Gastrocnemius medialis (tissue), 4 donors: ENCODE data around the gene ORAI2. TPM values are rescaled to one million over a fixed set of nuclear protein-coding genes. Genes with fewer than 3 reads are reported as not detected.
"Not testable (repeated sequence)": the region's sequence is repeated elsewhere in the genome, so short reads cannot be mapped to it uniquely, and the experiment has no call there.

Experiments used
- ATAC-seq, 2 donors: fragments of 150-250 bp; one replicate each; pipeline ENCODE4 v1.9.1; 2016
- DNase-seq, 2 donors: peaks; one replicate each; pipeline ENCODE4 v3.0.0-alpha.2; 2019
- H3K27ac ChIP-seq, 4 donors: fragments of 200-600 bp; sonication (generic); 1 replicate in 1 of 4; 2 replicates in 3 of 4; pipeline ENCODE4 v1.5.1; 2016 to 2018; ENCODE audit warnings: mild to moderate bottlenecking in 2 of 4, moderate library complexity in 1 of 4
- H3K27me3 ChIP-seq, 3 donors: fragments of 200-600 bp; sonication (generic) in 2 of 3; 1 replicate in 1 of 3; 2 replicates in 2 of 3; pipeline versions ENCODE4 v1.5.1 to v1.6.0; 2016 to 2019; ENCODE audit warnings: mild to moderate bottlenecking in 1 of 3, moderate library complexity in 1 of 3
- H3K36me3 ChIP-seq, 2 donors: fragments of 200-600 bp; sonication (generic) in 1 of 2; one replicate each; pipeline ENCODE4 v1.5.1; 2017 to 2018
- H3K4me1 ChIP-seq, 2 donors: fragments of 200-600 bp; sonication (generic) in 1 of 2; one replicate each; pipeline ENCODE4 v1.5.1; 2016 to 2017; ENCODE audit warnings: mild to moderate bottlenecking in 2 of 2
- H3K4me3 ChIP-seq, 4 donors: fragments of 200-600 bp; sonication (generic) in 3 of 4; 1 replicate in 1 of 4; 2 replicates in 3 of 4; pipeline ENCODE4 v1.5.1; 2016 to 2019; ENCODE audit warnings: mild to moderate bottlenecking in 2 of 4
- H3K9me3 ChIP-seq, 3 donors: fragments of 200-600 bp; sonication (generic) in 2 of 3; 1 replicate in 1 of 3; 2 replicates in 2 of 3; pipeline ENCODE4 v1.5.1; 2016 to 2019
- POLR2A ChIP-seq, 2 donors: fragments of 450-650 bp; IDR thresholded peaks; one replicate each; pipeline ENCODE4 v1.6.1; 2017; ENCODE audit warnings: antibody characterized with exemption in 2 of 2, mild to moderate bottlenecking in 2 of 2, moderate library complexity in 2 of 2
- in situ Hi-C, 4 donors: fragments of 200-750 bp; cut with MboI; loops; one replicate each; pipeline versions ENCODE4 v1.15.0 to v1.8.0; 2017; ENCODE audit warnings: low sequenced_read_pairs in 4 of 4
- intact Hi-C: fragments of 100-400 bp; cut with DNase I; formaldehyde crosslinking; loops from one replicate; pipeline ENCODE4 v1.15.1; 2023; ENCODE audit warnings: low total_unique reads
- total RNA-seq, 4 donors: library from RNA; depleted of rRNA; stranded (reverse); fragments of >200 nt; gene quantifications; one replicate each; pipeline versions ENCODE4 v1.1.0 to v1.2.3, GENCODE V29; 2016
- TF ChIP-seq, protein P1 (sequence below), 5 experiments: fragments of 450-650 bp in 3 of 5; fragments of 200-600 bp in 2 of 5; sonication (generic) in 2 of 5; IDR thresholded peaks in 4 of 5; conservative IDR thresholded peaks in 1 of 5; 1 replicate in 4 of 5; 2 replicates in 1 of 5; pipeline ENCODE4 v1.5.1; 2016 to 2019; ENCODE audit warnings: antibody characterized with exemption in 5 of 5, mild to moderate bottlenecking in 3 of 5, moderate library complexity in 3 of 5

Gene ORAI2
- total RNA-seq, 4 donors from 2014 or later, result 1.8 to 4.1 (median 2.3) TPM

DNA sequence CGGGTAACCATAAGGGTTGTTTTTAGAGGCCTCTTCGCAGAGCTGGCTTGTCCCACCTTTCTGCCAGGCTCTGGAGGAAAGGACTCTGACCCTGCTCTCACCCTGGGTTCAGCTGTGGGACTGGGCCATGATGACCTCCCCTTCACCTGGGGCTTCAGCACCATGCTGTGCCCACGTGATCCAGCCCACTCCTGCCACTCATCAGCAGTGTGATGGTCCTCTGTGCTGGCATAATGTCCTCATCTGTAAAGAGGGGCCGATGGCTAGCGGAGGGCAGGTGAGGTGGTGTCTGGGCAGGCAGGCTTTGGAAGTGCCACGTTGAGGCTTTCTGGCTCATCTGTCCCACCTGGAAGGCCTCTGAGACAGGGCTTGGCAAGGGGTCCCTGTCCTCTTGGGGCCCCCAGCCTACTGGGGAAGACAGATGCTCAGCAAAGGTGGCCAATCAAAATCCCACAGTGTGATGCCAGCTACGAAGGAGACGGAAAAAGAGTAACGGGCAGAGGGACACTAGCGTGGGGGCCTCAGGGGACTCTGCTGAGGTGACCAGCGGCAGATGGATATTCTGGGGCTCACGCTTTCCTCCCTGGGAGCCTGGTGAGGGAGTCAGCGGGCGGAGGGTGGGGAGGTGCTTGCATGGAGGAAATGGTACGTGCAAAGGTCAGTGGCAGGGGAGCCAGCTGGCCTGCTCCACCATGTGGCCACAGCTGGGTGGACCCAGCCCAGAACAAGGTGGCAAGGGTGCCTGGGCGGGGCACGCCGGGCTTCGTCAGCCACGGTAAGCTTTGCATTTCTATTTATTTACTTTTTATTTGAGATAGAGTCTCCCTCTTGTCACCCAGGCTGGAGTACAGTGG lies 36.8 kb downstream of the ORAI2 start:
- intact Hi-C loops, result no loop called here
- Histone ChIP-seq H3K36me3 (peaks cover 0 to 16% of the 10 kb centered on the region in 2 donors), H3K27me3 (no peaks in the 10 kb centered on the region), H3K9me3 (no peaks in the 10 kb centered on the region), H3K4me1 (peaks cover 4 to 21% of the 10 kb centered on the region in 2 donors), H3K4me3 (no peak overlapping the region), H3K27ac (no peak overlapping the region)
- DNase-seq (peak; percentile 6 to 50), ATAC-seq (peak in 1 of 2 donors; percentile 24)
- TF ChIP-seq, protein P1, sequence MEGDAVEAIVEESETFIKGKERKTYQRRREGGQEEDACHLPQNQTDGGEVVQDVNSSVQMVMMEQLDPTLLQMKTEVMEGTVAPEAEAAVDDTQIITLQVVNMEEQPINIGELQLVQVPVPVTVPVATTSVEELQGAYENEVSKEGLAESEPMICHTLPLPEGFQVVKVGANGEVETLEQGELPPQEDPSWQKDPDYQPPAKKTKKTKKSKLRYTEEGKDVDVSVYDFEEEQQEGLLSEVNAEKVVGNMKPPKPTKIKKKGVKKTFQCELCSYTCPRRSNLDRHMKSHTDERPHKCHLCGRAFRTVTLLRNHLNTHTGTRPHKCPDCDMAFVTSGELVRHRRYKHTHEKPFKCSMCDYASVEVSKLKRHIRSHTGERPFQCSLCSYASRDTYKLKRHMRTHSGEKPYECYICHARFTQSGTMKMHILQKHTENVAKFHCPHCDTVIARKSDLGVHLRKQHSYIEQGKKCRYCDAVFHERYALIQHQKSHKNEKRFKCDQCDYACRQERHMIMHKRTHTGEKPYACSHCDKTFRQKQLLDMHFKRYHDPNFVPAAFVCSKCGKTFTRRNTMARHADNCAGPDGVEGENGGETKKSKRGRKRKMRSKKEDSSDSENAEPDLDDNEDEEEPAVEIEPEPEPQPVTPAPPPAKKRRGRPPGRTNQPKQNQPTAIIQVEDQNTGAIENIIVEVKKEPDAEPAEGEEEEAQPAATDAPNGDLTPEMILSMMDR (IDR thresholded peaks at IDR 0.05 in 4 of 5, conservative IDR thresholded peaks at IDR 0.05 in 1 of 5), result no peak
- TF ChIP-seq POLR2A (IDR thresholded peaks at IDR 0.05), result no peak
- in situ Hi-C loops, result loop anchor here in 1 of 4 donors (10.0 kb wide), 1 partner anchor 65 kb away; no protein-coding TSS in a partner anchor

DNA sequence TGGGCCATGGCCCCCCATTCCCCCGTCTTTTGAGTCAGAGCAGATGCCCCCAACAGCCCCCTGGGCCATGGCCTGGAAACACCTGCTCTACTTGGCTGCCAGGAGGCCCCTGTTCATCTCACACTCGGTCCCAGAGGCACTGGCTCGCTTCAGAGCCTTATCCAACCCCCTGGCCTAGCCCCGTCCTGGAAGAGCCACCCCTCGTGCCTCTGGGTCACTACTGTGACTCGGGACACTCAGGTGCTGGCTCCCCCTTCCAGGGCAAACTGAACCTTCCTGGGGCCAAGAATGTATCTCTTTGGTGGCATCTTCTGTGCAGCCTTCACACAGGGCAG lies 38.4 kb downstream of the ORAI2 start:
- intact Hi-C loops, result no loop called here
- Histone ChIP-seq H3K9me3 (no peaks in the 10 kb centered on the region), H3K4me1 (peaks cover 0 to 11% of the 10 kb centered on the region in 2 donors), H3K36me3 (peaks cover 0 to 20% of the 10 kb centered on the region in 2 donors), H3K27me3 (no peaks in the 10 kb centered on the region), H3K27ac (peak overlapping the region in 1 of 4 donors; percentile 9), H3K4me3 (no peak overlapping the region)
- TF ChIP-seq POLR2A (IDR thresholded peaks at IDR 0.05), result no peak
- TF ChIP-seq, protein P1 (IDR thresholded peaks at IDR 0.05 in 4 of 5, conservative IDR thresholded peaks at IDR 0.05 in 1 of 5), result no peak
- ATAC-seq (no peak), DNase-seq (no peak)
- in situ Hi-C loops, result no loop called here

DNA sequence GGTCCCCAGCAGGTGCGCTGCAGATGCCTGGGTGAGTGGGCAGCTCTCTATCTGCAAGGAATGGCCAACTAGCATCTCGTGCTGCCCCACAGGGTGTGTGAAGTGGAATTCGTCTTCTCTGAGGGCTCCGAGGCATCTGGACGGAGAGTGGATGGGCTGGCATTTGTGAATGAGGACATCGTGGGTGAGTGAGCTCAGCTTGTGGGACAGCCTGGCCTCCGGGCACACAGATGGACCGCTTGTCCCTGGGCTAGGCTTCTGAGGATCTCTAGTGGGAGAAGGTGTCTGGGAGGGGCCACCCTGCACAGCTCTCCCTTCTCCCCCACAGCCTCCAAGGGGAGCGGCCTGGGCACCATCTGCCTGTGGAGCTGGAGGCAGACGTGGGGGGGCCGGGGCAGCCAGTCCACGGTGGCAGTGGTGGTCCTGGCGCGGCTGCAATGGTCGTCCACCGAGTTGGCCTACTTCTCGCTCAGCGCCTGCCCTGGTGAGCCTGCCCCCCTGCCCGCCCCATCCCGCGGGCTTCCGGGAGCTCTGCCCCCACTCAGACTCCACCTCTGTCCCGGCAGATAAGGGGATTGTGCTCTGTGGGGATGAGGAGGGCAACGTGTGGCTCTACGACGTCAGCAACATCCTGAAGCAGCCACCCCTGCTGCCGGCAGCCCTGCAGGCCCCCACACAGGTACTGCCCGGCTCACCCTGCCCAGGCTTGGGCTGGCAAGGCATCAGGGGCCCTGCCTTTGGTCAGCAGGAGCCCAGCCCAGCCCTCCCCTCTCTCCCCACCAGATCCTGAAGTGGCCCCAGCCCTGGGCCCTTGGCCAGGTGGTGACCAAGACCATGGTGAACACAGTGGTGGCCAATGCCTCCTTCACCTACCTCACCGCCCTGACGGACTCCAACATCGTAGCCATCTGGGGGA lies 39.0 kb downstream of the ORAI2 start:
- intact Hi-C loops (no loop called here), in situ Hi-C loops (no loop called here)
- ATAC-seq (no peak), DNase-seq (peak; percentile 1 to 15)
- TF ChIP-seq, protein P1 (IDR thresholded peaks at IDR 0.05 in 4 of 5, conservative IDR thresholded peaks at IDR 0.05 in 1 of 5), result no peak
- no peak for TF ChIP-seq POLR2A (IDR thresholded peaks at IDR 0.05)
- no peak overlapping the region for H3K4me3 ChIP-seq
- H3K9me3 ChIP-seq, result no peaks in the 10 kb centered on the region
- no peaks in the 10 kb centered on the region for H3K27me3 ChIP-seq
- peaks cover 0 to 11% of the 10 kb centered on the region in 2 donors for H3K4me1 ChIP-seq
- peaks cover 0 to 20% of the 10 kb centered on the region in 2 donors for H3K36me3 ChIP-seq
- H3K27ac ChIP-seq, result peak overlapping the region in 1 of 4 donors; percentile 9

DNA sequence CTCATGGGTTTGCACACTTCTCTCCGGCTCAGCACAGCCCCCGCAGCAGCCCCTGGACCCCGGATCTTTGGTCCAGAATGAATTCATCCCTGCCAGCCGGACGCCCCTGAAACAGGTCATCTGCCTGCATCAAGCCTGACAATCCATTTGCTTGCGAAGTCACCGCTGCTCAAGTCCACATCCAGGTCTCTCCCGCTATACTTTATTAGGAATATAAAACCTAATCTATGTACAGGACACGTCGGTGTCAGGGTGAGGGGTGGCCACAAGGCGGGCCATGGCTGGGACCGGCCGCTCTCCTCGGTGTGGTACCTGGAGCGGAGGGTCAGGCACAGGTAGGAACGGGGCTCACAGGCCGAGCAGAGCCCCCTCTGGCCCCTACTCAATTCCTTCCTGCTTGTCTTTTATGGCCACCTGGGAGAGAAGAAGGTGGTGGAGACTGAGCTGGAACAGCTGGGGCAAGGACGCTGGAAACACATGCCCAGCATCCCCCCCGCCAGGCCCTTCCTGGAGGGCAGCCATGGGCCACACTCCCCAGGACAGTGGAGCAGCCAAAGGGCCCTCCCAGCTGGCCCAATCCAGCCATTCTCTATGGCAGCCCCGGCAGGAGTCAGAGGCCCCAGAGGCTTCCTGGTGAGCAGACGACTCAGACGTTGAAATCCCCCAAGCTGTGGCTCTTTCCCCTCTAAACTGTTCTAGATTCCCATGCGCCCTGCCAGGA lies 40.1 kb downstream of the ORAI2 start:
- ATAC-seq, result no peak
- H3K36me3 ChIP-seq, result peaks cover 0 to 20% of the 10 kb centered on the region in 2 donors
- DNase-seq, result peak; percentile 2 to 48
- peak overlapping the region in 1 of 4 donors; percentile 10 for H3K27ac ChIP-seq
- H3K27me3 ChIP-seq, result no peaks in the 10 kb centered on the region
- TF ChIP-seq, protein P1 (IDR thresholded peaks at IDR 0.05 in 4 of 5, conservative IDR thresholded peaks at IDR 0.05 in 1 of 5), result no peak
- TF ChIP-seq POLR2A (IDR thresholded peaks at IDR 0.05), result no peak
- no peaks in the 10 kb centered on the region for H3K9me3 ChIP-seq
- peaks cover 0 to 11% of the 10 kb centered on the region in 2 donors for H3K4me1 ChIP-seq
- no peak overlapping the region for H3K4me3 ChIP-seq
- in situ Hi-C loops, result no loop called here
- intact Hi-C loops, result no loop called here

DNA sequence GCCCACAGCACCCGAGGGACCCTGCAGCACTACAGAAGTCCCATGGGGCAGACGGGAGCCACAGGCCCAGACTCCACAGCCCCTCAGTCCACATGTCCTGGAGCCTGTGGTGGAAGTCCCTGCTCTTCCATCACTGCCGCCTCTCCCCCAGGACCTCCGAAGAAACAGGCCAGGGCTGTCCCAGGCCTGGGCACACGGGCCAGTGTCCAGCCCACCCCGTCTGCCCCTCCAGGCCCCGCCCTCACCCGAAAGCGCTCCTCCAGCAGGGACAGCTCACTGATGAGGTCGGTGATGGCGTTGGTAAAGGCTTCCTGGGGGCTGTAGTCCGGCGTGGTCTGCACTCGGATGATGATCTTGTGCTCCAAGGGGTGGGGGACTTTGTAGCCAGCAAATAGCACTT lies 40.7 kb downstream of the ORAI2 start:
- H3K4me3 ChIP-seq, H3K9me3 ChIP-seq, intact Hi-C loops, H3K27me3 ChIP-seq, in situ Hi-C loops, ATAC-seq, H3K27ac ChIP-seq: not testable (repeated sequence)
- DNase-seq, result peak; percentile 1 to 10
- H3K4me1 ChIP-seq, result peaks cover 0 to 11% of the 10 kb centered on the region in 2 donors
- peaks cover 0 to 20% of the 10 kb centered on the region in 2 donors for H3K36me3 ChIP-seq

DNA sequence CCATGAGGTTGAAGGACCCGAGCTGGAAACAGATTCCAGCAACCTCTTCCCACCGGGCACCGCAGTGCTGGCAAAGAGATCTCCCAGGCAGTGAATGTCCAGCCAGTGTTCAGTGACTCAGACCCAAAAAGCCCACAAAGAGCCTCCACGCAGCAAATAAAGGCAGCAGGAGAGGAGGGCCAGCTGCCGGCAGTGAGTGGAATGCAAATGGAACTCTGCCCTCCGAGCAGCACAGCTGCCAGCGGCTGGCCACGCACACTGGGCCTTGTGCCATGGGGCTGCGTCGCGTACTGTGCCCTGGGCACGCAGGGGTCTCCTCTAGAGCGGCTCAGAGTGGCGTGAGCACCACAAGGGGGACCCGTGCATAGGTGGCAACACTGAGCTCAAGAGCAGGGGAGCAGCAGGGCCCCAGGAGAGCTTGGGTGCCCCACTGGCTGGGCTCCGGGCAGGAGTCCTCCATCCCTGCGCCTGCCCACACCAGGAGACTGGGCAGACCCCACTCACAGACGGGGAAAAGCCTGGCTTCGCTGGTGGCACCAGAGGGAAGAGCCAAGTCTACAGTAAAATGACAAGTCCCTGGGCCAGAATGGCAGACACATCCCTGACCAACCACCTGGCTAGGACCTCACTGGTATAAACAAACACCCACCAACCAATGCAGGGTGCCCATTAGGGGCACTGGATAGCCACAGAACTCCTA lies 41.5 kb downstream of the ORAI2 start:
- in situ Hi-C loops, intact Hi-C loops: not testable (repeated sequence)
- DNase-seq, result peak in 1 of 2 donors; percentile 11

More for the DNA sequence above, 41.5 kb downstream of the ORAI2 start:
- H3K27me3 ChIP-seq, H3K4me3 ChIP-seq, H3K27ac ChIP-seq, ATAC-seq, H3K9me3 ChIP-seq: not testable (repeated sequence)
- peaks cover 0 to 20% of the 10 kb centered on the region in 2 donors for H3K36me3 ChIP-seq
- peaks cover 0 to 11% of the 10 kb centered on the region in 2 donors for H3K4me1 ChIP-seq
